Muscle layer of colon (tissue), 2 donors: Measurements from ENCODE around the gene PRKAG2.

Experiments used
- H3K27ac ChIP-seq: one replicate; pipeline ENCODE4 v1.7.0; 2013; ENCODE audit warnings: low read depth, mild to moderate bottlenecking, low read length, moderate library complexity
- H3K27me3 ChIP-seq, 2 donors: one replicate each; pipeline ENCODE4 v1.7.0; 2013; ENCODE audit warnings: low read length in 2 of 2, mild to moderate bottlenecking in 2 of 2; ENCODE audit not compliant: insufficient read depth in 2 of 2, control insufficient read depth in 1 of 2
- H3K36me3 ChIP-seq: one replicate; pipeline ENCODE4 v1.7.0; 2013; ENCODE audit warnings: mild to moderate bottlenecking, low read length; ENCODE audit not compliant: insufficient read depth
- H3K4me1 ChIP-seq: one replicate; pipeline ENCODE4 v1.7.0; 2013; ENCODE audit warnings: mild to moderate bottlenecking, low read length; ENCODE audit not compliant: insufficient read depth
- H3K4me3 ChIP-seq, 2 donors: one replicate each; pipeline ENCODE4 v1.7.0; 2013; ENCODE audit warnings: low read length in 2 of 2, low read depth in 1 of 2, mild to moderate bottlenecking in 1 of 2, moderate library complexity in 1 of 2
- H3K9ac ChIP-seq: one replicate; pipeline ENCODE4 v1.7.0; 2013; ENCODE audit warnings: low read length
- H3K9me3 ChIP-seq: one replicate; pipeline ENCODE4 v1.7.0; 2013; ENCODE audit warnings: mild to moderate bottlenecking, low read length
- donor health status: abdominal sarcoma.
- donor health status: Adenocarcinoma of cecum.

Gene PRKAG2

DNA sequence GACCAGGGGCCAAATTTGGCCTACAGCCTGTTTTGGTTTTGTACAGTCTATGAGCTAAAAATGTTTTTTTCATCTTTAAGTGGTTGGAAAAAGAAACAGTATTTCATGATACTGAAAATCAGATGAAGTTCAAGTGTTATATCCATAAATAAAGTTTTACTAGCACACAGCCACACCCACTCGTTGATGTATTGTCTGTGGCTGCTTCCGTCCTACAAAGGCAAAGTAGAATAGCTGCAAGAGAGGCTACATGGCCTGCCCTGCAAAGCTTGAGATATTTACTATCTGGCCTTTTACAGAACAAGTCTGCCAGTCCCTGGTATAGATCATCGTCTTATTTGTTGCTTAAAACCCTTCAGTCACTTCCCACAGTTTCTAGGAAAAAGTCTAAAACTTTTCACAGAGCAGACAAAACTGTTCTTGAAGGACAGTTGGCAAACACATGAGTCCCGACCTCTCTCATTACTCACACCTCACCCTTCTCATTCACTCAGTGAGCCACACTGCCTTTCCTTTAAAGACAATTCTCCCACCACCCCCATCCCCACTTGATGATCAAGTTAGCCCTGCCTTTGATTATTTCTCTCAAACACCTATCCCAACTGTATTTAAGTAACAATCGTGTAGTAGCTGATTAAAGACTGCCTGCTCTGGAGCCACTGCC, 367.1 kb downstream of the PRKAG2 start:
- Histone ChIP-seq H3K9me3 (no peaks in the 10 kb centered on the region), H3K27ac (no peak overlapping the region), H3K36me3 (no peaks in the 10 kb centered on the region), H3K4me1 (peaks cover 71% of the 10 kb centered on the region), H3K9ac (no peak overlapping the region), H3K27me3 (no peaks in the 10 kb centered on the region), H3K4me3 (no peak overlapping the region)

DNA sequence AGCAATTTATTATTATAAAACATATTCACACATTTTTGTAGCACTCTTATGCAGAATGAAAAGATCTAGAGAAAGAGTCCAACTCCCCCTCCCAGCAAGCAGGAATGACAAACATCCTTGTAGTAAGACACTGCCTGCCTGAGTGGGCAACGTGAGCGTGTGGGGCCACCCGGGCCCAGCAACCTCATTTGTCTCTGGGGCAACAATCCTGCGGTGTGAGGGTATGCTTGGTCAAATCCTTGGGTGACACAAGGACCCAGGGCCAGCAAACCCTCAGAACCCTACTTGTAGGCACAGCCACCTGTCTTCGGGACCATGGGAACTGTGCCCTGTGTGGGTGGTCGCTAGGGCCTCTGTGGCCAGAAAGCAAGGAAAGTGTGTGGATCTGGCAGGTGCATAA, 367.9 kb downstream of the PRKAG2 start:
- H3K9ac ChIP-seq, result no peak overlapping the region
- H3K27me3 ChIP-seq, result no peaks in the 10 kb centered on the region
- no peaks in the 10 kb centered on the region for H3K36me3 ChIP-seq
- H3K27ac ChIP-seq, result no peak overlapping the region
- no peaks in the 10 kb centered on the region for H3K9me3 ChIP-seq
- no peak overlapping the region for H3K4me3 ChIP-seq
- peaks cover 75% of the 10 kb centered on the region for H3K4me1 ChIP-seq

- Histone ChIP-seq H3K27me3 (no peaks in the 10 kb centered on the region), H3K27ac (no peak overlapping the region), H3K36me3 (no peaks in the 10 kb centered on the region), H3K9ac (no peak overlapping the region), H3K4me1 (peaks cover 74% of the 10 kb centered on the region), H3K4me3 (no peak overlapping the region), H3K9me3 (no peaks in the 10 kb centered on the region)
Measured at GRCh38 chr7:151507806-151508205, 369.1 kb downstream of the PRKAG2 start.

DNA sequence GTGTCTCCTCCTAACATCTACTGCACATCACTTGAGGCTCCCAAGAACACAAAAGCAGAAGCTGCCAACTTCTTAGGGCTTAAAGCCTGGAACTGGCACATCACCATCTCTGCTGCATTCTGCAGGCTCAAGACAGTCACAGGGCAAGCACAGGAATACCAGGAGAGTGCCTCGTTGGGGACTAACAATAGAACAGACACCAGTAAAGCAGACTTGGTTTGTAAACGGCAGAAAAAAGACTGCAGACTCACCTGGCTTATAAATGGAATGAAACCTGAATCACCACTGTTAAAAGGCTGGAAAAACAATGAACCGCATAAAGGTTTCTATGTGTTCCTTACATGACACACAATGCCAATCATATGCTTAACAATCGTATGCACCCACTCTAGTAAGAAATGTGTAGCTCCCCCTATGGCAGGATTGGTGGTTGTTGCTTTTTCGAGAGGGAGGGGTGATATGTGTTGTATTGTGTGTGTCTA, 370.0 kb downstream of the PRKAG2 start:
- H3K4me3 ChIP-seq, result no peak overlapping the region
- H3K4me1 ChIP-seq, result peaks cover 65% of the 10 kb centered on the region
- no peaks in the 10 kb centered on the region for H3K27me3 ChIP-seq
- H3K36me3 ChIP-seq, result no peaks in the 10 kb centered on the region
- H3K9me3 ChIP-seq, result no peaks in the 10 kb centered on the region
- H3K27ac ChIP-seq, result peak overlapping the region; percentile 29
- H3K9ac ChIP-seq, result no peak overlapping the region
